Activated T-cell treated with anti-CD3 and anti-CD28 coated beads, Interleukin-2, amount 50 U/mL, for 24 hours (primary cell): ENCODE measurements around the gene FXR1.
A peak's percentile ranks its signal among the peaks of the same experiment; 100 is the strongest.
"Not testable (repeated sequence)": the region's sequence is repeated elsewhere in the genome, so short reads cannot be mapped to it uniquely, and the experiment has no call there.

Experiments used
- DNase-seq: peaks from one replicate; pipeline ENCODE4 v3.0.0-alpha.2; 2020
- H3K27ac Mint-ChIP-seq: 2 replicates; pipeline ENCODE4 v1.8.0; 2020; ENCODE audit warnings: mild to moderate bottlenecking, mixed read lengths
- H3K27me3 Mint-ChIP-seq: 2 replicates; pipeline ENCODE4 v1.8.0; 2020; ENCODE audit warnings: mixed read lengths
- H3K36me3 Mint-ChIP-seq: 2 replicates; pipeline ENCODE4 v1.8.0; 2020; ENCODE audit warnings: low read depth, mixed read lengths
- H3K4me1 Mint-ChIP-seq: 2 replicates; pipeline ENCODE4 v1.8.0; 2020; ENCODE audit warnings: low read depth, mixed read lengths
- H3K4me3 Mint-ChIP-seq: 2 replicates; pipeline ENCODE4 v1.8.0; 2020; ENCODE audit warnings: mild to moderate bottlenecking, moderate library complexity, mixed read lengths
- H3K9me3 Mint-ChIP-seq: 2 replicates; pipeline ENCODE4 v1.8.0; 2020; ENCODE audit warnings: mixed read lengths

FXR1 gene

DNA sequence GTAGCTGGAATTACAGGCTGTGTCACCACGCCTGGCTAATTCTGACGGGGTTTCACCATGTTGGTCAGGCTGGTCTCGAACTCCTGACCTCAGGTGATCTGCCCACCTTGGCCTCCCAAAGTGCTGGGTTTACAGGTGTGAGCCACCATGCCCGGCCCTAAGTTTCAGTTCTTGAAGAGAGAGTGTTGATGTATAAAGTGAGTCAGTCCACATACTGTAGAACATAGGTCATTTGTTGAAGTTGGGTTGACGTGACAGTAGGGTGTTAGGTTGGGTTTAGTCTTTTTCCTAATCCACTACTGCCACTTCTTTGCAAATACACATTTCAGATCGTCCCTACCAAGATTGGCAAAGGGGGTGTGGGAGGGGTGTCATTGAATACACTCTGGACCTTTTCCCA lies 61.8 kb downstream of the FXR1 start:
- no peaks in the 10 kb centered on the region for H3K9me3 Mint-ChIP-seq
- no peaks in the 10 kb centered on the region for H3K27me3 Mint-ChIP-seq
- peaks cover 10% of the 10 kb centered on the region for H3K4me1 Mint-ChIP-seq
- no peak overlapping the region for H3K4me3 Mint-ChIP-seq
- peaks cover 92% of the 10 kb centered on the region for H3K36me3 Mint-ChIP-seq
- no peak for DNase-seq
- H3K27ac Mint-ChIP-seq: peak overlapping the region; percentile 68

DNA sequence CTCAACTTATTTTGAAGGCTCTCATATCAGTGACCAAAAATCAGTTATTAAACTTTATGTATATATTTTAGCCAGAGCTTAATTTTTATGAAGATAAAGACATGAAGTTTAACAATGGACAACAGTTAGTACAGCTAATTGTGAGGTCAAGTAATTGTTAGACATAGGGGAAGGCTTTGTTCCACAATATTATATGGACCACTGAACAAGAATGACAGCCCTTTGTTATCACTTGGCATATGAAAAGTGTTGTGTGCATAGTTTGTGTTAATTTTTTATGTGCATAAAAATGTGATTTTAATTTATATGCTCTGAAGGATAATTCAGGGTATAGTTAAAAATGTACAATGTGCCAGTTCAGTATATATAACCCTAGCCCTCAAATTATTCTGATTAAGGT lies 65.0 kb downstream of the FXR1 start:
- Mint-ChIP-seq H3K36me3 (peaks cover 92% of the 10 kb centered on the region), H3K4me1 (peaks cover 14% of the 10 kb centered on the region), H3K9me3 (no peaks in the 10 kb centered on the region), H3K27ac (no peak overlapping the region), H3K27me3 (no peaks in the 10 kb centered on the region), H3K4me3 (no peak overlapping the region)
- no peak for DNase-seq

DNA sequence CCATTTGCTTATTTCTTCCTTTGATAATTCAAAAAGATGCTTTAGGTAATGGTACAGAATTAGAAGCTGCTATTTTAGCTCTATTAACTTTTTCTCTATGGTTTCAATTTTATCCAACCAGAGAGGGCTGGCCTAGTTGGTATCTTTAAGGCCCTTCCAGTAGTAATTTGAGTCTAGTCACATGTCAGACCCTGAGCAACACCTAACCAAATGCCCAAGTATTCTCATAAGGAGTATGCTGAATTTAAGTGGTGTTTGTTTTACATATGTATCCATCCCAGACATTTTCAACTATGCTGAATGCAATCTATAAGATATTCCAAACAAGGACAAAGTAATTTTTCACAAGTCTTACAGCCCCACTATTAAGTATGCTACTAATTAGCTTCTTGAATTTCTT lies 67.5 kb downstream of the FXR1 start:
- Mint-ChIP-seq H3K27me3 (no peaks in the 10 kb centered on the region), H3K36me3 (peaks cover 94% of the 10 kb centered on the region), H3K4me1 (peaks cover 11% of the 10 kb centered on the region), H3K27ac (peak overlapping the region; percentile 59), H3K9me3 (no peaks in the 10 kb centered on the region), H3K4me3 (no peak overlapping the region)
- no peak for DNase-seq

DNA sequence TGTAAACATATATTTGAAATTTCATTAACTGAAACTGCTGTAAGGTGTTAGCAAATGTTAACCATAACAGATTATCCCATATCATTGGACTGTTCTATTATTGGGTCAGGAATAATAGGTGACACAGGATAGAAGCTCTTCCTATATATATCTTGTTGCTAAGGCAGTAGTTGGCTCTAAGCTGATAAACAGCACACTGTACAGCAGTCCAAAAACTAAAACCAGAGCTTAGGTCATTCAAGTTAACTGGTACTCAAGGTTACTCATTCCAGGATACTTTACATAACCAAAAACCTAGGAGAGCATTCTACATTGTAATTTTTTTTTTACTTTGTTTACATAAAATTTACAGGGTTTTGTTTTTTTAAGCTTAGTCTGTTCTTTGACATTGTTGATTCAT lies 68.1 kb downstream of the FXR1 start:
- DNase-seq: no peak
- Mint-ChIP-seq H3K27ac (no peak overlapping the region), H3K9me3 (no peaks in the 10 kb centered on the region), H3K36me3 (peaks cover 94% of the 10 kb centered on the region), H3K27me3 (no peaks in the 10 kb centered on the region), H3K4me1 (peaks cover 11% of the 10 kb centered on the region), H3K4me3 (no peak overlapping the region)

DNA sequence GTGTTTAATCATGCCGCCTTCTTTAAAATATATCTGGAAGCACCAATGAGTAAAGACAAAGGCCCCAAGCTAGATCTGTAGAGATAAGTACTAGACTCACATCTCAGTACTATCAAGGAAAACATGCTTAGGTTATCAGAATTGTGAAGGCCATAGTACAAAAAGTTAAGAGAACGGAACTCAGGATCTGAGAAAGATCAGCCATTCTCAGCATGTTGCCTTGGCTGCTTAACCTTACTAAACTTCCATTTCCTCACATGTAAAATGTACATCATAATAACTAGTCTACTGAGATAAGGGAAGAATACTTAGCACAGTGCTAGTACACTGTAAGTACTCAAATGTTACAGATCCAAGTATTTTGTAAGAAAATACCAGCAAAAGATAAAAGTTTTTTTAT lies 69.4 kb downstream of the FXR1 start:
- H3K4me1 Mint-ChIP-seq: peaks cover 20% of the 10 kb centered on the region
- H3K36me3 Mint-ChIP-seq: peaks cover 93% of the 10 kb centered on the region
- H3K27me3 Mint-ChIP-seq: no peaks in the 10 kb centered on the region
- H3K9me3 Mint-ChIP-seq: no peaks in the 10 kb centered on the region
- H3K27ac Mint-ChIP-seq: peak overlapping the region; percentile 35
- no peak for DNase-seq
- H3K4me3 Mint-ChIP-seq: no peak overlapping the region

DNA sequence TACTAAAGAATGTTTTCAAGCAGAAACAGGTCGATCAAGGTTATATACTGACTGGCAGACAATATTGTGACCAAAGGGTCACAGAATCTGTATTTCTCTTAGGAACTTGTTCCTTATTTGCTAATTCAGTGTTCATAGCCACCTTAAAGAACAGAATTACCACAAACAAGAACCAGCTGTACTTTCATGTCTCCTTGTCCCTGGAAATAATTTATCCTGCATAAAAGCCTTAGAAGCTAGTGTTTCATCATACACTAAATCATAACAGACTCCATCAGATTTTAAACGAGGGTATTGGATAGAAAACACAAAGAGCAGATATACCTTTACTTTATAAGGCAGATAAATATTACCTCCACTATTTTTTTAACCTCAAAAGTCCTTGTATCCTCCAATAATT lies 70.7 kb downstream of the FXR1 start:
- H3K9me3 Mint-ChIP-seq: no peaks in the 10 kb centered on the region
- H3K27me3 Mint-ChIP-seq: no peaks in the 10 kb centered on the region
- H3K4me3 Mint-ChIP-seq: no peak overlapping the region
- DNase-seq: no peak
- H3K36me3 Mint-ChIP-seq: peaks cover 94% of the 10 kb centered on the region
- H3K27ac Mint-ChIP-seq: peak overlapping the region; percentile 80
- H3K4me1 Mint-ChIP-seq: peaks cover 33% of the 10 kb centered on the region

DNA sequence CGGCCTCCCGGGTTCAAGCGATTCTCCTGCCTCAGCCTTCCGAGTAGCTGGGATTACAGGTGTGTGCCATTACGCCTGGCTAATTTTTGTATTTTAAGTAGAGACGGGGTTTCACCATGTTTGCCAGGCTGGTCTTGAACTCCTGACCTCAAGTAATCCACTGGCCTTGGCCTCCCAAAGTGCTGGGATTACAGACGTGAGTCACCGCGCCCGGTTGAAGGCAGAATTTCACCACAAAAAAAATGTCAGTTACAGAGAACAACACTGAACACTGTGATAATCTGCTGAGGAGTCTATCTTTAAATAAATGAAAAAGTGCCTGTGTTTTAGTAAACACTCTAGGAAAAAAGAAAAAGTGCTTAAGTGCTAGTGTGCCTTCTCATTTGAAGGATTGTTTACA lies 73.9 kb downstream of the FXR1 start:
- H3K27ac Mint-ChIP-seq: peak overlapping the region; percentile 71

DNA sequence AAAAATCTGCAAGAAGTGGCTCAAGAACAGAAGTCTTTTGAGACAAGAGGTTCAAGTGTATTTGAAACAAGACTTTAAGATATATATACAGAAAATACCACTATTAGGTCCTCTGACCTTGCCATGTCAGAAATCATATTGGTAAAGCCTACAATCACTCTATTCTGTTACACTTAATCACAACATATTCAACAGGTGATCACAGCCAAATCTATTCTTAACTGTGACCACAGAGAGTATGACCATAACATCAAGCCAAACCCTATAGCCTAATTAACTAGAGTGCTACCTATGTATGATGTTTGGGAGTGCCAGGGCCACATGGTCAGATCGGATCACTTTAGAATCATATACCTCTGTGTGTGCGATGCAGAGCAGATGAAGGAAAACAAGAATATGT lies 74.9 kb downstream of the FXR1 start:
- no peaks in the 10 kb centered on the region for H3K9me3 Mint-ChIP-seq
- H3K36me3 Mint-ChIP-seq: peaks cover 63% of the 10 kb centered on the region
- H3K27ac Mint-ChIP-seq: peak overlapping the region; percentile 32
- DNase-seq: no peak
- H3K4me3 Mint-ChIP-seq: peak overlapping the region; percentile 2
- no peaks in the 10 kb centered on the region for H3K27me3 Mint-ChIP-seq
- peaks cover 49% of the 10 kb centered on the region for H3K4me1 Mint-ChIP-seq

More for the DNA sequence above, 73.9 kb downstream of the FXR1 start:
- H3K4me1 Mint-ChIP-seq: peaks cover 50% of the 10 kb centered on the region
- peaks cover 72% of the 10 kb centered on the region for H3K36me3 Mint-ChIP-seq
- DNase-seq, H3K4me3 Mint-ChIP-seq, H3K9me3 Mint-ChIP-seq, H3K27me3 Mint-ChIP-seq: not testable (repeated sequence)

DNA sequence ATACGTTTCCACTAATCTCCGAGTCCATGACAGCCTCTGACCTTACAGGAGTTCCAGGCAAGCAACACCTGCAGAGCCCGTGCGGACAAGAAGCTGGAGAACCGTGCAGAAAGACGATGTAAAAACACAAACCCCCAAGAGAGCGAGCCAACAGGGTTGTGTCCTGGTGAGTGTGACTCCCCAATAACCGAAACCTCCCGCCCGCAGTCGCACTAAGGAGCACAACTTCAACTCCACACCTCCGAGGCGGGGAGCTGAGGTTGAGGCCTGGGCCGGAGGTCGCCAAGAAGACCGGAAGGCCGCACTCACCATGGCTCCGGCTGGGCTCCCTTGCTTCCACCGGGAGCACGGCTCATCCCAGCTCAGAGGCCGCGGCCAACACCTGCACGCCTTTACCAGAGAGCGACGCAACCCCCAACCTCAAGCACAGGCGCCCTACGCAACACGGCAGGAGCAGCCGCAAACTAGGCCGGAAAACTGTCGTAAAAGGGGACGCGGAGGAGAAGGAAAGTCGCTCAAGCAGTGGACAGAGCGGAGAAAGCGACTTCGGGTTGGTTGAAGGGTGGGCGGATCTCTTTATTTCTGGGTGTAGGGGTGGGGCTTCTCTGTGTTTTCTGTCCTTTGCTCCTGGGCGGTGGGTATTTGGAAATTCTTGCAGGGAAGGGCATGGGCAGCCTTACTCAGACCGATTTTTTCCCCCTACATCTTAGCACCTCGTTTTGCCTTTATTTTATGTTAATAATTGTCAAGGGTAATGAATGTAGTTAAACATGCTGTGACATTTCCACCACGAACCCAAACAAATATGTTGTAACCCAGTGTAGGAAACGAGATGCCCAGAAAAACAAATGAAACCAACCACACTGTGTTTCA lies 77.1 kb downstream of the FXR1 start, which contains the start of gene DNAJC19:
DNAJC19 (minus strand) TSS at position 446 of the 873 bp plus-strand sequence; CDS start at position 312, 134 bp downstream.
- no peaks in the 10 kb centered on the region for H3K27me3 Mint-ChIP-seq
- H3K27ac Mint-ChIP-seq: peak within 1 kb of the TSS; percentile 97
- peak; percentile 90 for DNase-seq
- H3K4me3 Mint-ChIP-seq: peak within 1 kb of the TSS; percentile 92
- H3K4me1 Mint-ChIP-seq: peaks cover 43% of the 10 kb centered on the region
- H3K36me3 Mint-ChIP-seq: peaks cover 42% of the 10 kb centered on the region
- no peaks in the 10 kb centered on the region for H3K9me3 Mint-ChIP-seq

DNA sequence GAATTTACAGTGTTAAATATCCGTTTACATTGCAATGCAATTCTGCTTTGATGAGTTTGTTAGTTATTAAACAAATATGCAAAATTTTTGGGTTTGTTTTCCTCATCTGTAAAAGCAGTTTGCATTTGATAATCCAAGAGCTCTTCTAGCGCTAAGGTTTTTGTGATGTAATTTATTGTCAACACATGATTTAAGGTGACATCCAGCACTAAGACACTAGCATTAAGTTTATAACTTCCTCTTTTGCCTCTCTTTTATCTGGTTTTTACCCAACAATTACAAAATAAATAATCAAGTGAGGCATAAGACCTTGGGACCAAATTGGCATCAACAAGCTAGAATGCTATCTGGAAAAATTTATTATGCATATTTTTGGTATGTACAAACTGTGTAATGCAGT lies 78.0 kb downstream of the FXR1 start:
- Mint-ChIP-seq H3K9me3 (no peaks in the 10 kb centered on the region), H3K27ac (no peak overlapping the region), H3K36me3 (peaks cover 34% of the 10 kb centered on the region)

DNA sequence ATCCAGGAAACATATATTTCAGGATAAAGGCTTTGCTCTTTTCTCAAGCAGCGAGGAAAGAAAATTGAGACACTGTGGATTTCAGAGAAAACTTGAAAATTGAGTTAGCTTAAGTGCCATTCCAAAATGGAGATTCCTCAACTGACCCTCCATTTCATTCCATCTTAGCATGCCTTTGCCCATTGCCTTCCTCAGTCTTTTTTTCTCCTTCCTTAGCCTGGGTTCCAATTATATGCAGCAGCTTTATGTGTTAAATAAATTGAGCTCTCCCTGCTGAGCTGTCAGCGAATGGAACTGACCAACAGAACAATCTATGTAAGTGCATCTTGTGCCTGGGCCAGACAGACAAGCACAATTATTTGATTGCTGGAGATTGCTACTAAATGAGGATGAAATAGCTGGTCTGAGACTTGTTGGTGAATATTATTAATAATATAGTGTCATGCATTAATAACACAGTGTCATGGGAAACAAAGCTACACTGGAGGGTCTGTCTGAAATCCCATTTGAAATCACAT lies 84.0 kb downstream of the FXR1 start:
- Mint-ChIP-seq H3K27ac (no peak overlapping the region), H3K27me3 (peaks cover 8% of the 10 kb centered on the region), H3K4me3 (no peak overlapping the region), H3K36me3 (peaks cover 2% of the 10 kb centered on the region), H3K9me3 (peaks cover 12% of the 10 kb centered on the region), H3K4me1 (no peaks in the 10 kb centered on the region)
- no peak for DNase-seq

More for the DNA sequence above, 78.0 kb downstream of the FXR1 start:
- no peaks in the 10 kb centered on the region for H3K27me3 Mint-ChIP-seq
- peak overlapping the region; percentile 92 for H3K4me3 Mint-ChIP-seq
- peaks cover 43% of the 10 kb centered on the region for H3K4me1 Mint-ChIP-seq
- DNase-seq: no peak

DNA sequence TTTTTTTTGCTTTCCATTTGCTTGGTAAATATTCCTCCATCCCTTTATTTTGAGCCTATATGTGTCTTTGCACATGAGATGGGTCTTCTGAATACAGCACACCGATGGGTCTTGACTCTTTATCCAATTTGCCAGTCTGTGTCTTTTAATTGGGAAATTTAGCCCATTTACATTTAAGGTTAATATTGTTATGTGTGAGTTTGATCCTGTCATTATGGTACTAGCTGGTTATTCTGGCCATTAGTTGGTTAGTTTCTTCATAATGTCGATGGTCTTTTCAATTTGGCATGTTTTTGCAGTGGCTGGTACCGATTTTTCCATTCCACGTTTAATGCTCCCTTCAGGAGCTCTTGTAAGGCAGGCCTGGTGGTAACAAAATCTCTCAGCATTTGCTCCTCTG lies 89.9 kb downstream of the FXR1 start:
- H3K4me1 Mint-ChIP-seq, DNase-seq, H3K36me3 Mint-ChIP-seq, H3K27ac Mint-ChIP-seq, H3K4me3 Mint-ChIP-seq: not testable (repeated sequence)
- Mint-ChIP-seq H3K9me3 (peaks cover 29% of the 10 kb centered on the region), H3K27me3 (peaks cover 17% of the 10 kb centered on the region)

DNA sequence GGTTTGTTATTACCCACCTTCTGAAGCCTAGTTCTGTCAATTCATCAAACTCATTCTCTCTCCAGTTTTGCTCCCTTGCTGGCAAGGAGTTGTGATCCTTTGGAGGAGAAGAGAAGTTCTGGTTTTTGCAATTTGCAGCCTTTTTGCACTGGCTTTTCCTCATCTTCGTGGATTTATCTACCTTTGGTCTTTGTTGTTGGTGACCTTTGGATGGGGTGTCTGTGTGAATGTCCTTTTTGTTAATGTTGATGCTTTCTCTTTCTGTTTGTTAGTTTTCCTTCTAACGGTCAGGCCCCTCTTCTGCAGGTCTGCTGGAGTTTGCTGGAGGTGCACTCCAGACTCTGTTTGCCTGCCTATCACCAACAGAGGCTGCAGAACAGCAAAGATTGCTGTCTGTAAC lies 91.0 kb downstream of the FXR1 start:
- not testable (repeated sequence) for H3K27ac Mint-ChIP-seq, H3K4me3 Mint-ChIP-seq, DNase-seq, H3K4me1 Mint-ChIP-seq, H3K36me3 Mint-ChIP-seq
- Mint-ChIP-seq H3K27me3 (peaks cover 17% of the 10 kb centered on the region), H3K9me3 (peaks cover 29% of the 10 kb centered on the region)

DNA sequence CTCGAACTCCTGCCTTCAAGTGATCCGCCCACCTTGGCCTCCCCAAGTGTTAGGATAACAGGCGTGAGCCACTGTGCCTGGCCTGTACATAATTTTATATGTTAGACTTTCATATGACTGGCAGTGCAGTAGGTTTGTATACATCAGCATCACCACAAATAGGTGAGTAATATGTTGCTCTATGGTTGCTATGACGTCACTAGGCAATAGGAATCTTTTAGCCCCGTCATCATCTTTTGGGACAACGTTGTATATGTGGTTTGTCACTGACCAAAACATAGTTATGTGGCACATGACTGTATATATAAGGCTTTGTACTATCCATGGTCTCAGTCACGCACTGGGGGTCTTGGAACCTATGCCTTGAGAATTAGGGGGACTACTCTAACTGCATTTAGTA lies 94.1 kb downstream of the FXR1 start:
- H3K4me1 Mint-ChIP-seq: peaks cover 14% of the 10 kb centered on the region
- H3K27me3 Mint-ChIP-seq: peaks cover 9% of the 10 kb centered on the region
- H3K36me3 Mint-ChIP-seq: peaks cover 4% of the 10 kb centered on the region
- no peak overlapping the region for H3K27ac Mint-ChIP-seq
- no peak overlapping the region for H3K4me3 Mint-ChIP-seq
- no peak for DNase-seq
- peaks cover 16% of the 10 kb centered on the region for H3K9me3 Mint-ChIP-seq

DNA sequence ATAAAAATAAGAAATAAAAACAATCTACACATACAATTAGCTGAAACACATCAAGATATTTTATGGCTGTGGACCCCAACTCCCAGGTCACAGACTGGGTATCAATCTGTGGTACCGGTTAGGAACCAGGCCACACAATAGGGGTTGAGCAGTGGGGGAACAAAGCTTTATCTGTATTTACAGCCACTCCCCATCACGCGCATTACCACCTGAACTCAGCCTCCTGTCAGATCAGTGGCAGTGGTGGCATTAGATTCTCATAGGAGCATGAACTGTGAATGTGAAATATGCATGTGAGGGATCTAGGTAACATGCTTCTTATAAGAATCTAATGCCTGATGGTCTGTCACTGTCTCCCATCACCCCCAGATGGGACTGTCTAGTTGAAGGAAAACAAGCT lies 94.8 kb downstream of the FXR1 start:
- no peaks in the 10 kb centered on the region for H3K36me3 Mint-ChIP-seq
- no peak overlapping the region for H3K4me3 Mint-ChIP-seq
- peaks cover 13% of the 10 kb centered on the region for H3K9me3 Mint-ChIP-seq
- peaks cover 7% of the 10 kb centered on the region for H3K27me3 Mint-ChIP-seq
- no peak for DNase-seq
- peaks cover 16% of the 10 kb centered on the region for H3K4me1 Mint-ChIP-seq
- H3K27ac Mint-ChIP-seq: no peak overlapping the region
